Lower leg skin (tissue), 4 donors: ENCODE data around the gene PHGDH. TPM values are rescaled to one million over a fixed set of nuclear protein-coding genes. Genes with fewer than 3 reads are reported as not detected.

Experiments
- DNase-seq, 2 donors: peaks; one replicate each; pipeline ENCODE4 v3.0.0-alpha.2; 2019; ENCODE audit warnings: low spot score in 2 of 2
- H3K4me3 ChIP-seq: fragments of 200-600 bp; sonication (generic); 2 replicates; pipeline ENCODE4 v1.5.1; 2017; ENCODE audit warnings: mild to moderate bottlenecking, low read depth; ENCODE audit not compliant: poor library complexity, severe bottlenecking
- CTCF ChIP-seq, 3 donors: fragments of 450-650 bp; IDR thresholded peaks; one replicate each; pipeline ENCODE4 v1.5.1; 2016; ENCODE audit warnings: antibody characterized with exemption in 3 of 3, mild to moderate bottlenecking in 3 of 3, moderate library complexity in 2 of 3
- POLR2A ChIP-seq, 2 donors: fragments of 450-650 bp; IDR thresholded peaks; one replicate each; pipeline ENCODE4 v1.6.1; 2016 to 2017; ENCODE audit warnings: antibody characterized with exemption in 2 of 2, mild to moderate bottlenecking in 1 of 2, moderate library complexity in 1 of 2
- WGBS, 2 donors: methylation state at CpG; one replicate each; pipeline ENCODE4 v1.1.5; 2018; 5-methylcytosine and 5-hydroxymethylcytosine counted together
- intact Hi-C: fragments of 100-400 bp; cut with DNase I; formaldehyde crosslinking; loops from one replicate; pipeline ENCODE4 v1.15.0; 2023; ENCODE audit warnings: low total_unique reads
- total RNA-seq, 4 donors: library from RNA; depleted of rRNA; stranded (reverse); fragments of >200 nt; gene quantifications; one replicate each; pipeline ENCODE4 v1.1.0, GENCODE V29; 2016

The PHGDH gene
- total RNA-seq, 4 donors from 2014 or later: 55.1 to 94.2 (median 73.5) TPM

GRCh38 chr1:119740896-119741780 lies 29.4 kb downstream of the PHGDH start:
- no peak overlapping the region for H3K4me3 ChIP-seq
- intact Hi-C loops: loop anchor here (10.0 kb wide), 1 partner anchor 204 kb away; no protein-coding TSS in a partner anchor
- WGBS, 2 donors: 89 to 90% methylated on average over 12 to 13 of the region's 13 CpGs
- TF ChIP-seq POLR2A (IDR thresholded peaks at IDR 0.05) (no peak), CTCF (IDR thresholded peaks at IDR 0.05) (no peak)
- DNase-seq: no peak

GRCh38 chr1:119742202-119742601 lies 30.5 kb downstream of the PHGDH start:
- no peak overlapping the region for H3K4me3 ChIP-seq
- DNase-seq: no peak
- WGBS, 2 donors: 38 to 44% methylated on average over 7 of the region's 7 CpGs
- intact Hi-C loops: loop anchor here (10.0 kb wide), 1 partner anchor 203 kb away; no protein-coding TSS in a partner anchor
- TF ChIP-seq CTCF (IDR thresholded peaks at IDR 0.05): no peak
- TF ChIP-seq POLR2A (IDR thresholded peaks at IDR 0.05): no peak

DNA sequence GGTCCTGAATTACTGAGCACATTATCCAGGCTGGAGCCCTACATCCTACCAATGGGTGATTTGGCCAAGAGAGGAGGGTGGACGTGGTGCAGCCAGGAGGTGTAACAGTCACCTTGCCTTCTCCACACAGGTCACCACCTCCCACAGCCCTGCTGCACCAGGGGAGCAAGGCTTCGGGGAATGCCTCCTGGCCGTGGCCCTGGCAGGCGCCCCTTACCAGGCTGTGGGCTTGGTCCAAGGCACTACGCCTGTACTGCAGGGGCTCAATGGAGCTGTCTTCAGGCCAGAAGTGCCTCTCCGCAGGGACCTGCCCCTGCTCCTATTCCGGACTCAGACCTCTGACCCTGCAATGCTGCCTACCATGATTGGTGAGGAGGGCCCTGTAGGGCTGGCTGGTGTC lies 30.9 kb downstream of the PHGDH start:
- TF ChIP-seq CTCF (IDR thresholded peaks at IDR 0.05): no peak
- no peak for TF ChIP-seq POLR2A (IDR thresholded peaks at IDR 0.05)
- peak in 1 of 2 donors; percentile 67 for DNase-seq
- intact Hi-C loops: loop anchor here (10.0 kb wide), 1 partner anchor 202 kb away; no protein-coding TSS in a partner anchor
- no peak overlapping the region for H3K4me3 ChIP-seq
- 62 to 76% methylated on average over 3 to 5 of the region's 7 CpGs for WGBS, 2 donors

- 0 to 31% methylated on average over 1 to 3 of the region's 3 CpGs for WGBS, 2 donors
- no peak overlapping the region for H3K4me3 ChIP-seq
- intact Hi-C loops: loop anchor here (10.0 kb wide), 1 partner anchor 201 kb away; no protein-coding TSS in a partner anchor
- DNase-seq: peak in 1 of 2 donors; percentile 70
- TF ChIP-seq CTCF (IDR thresholded peaks at IDR 0.05): no peak
- no peak for TF ChIP-seq POLR2A (IDR thresholded peaks at IDR 0.05)
These were observed 31.6 kb downstream of the PHGDH start for GRCh38 chr1:119743308-119743707.

DNA sequence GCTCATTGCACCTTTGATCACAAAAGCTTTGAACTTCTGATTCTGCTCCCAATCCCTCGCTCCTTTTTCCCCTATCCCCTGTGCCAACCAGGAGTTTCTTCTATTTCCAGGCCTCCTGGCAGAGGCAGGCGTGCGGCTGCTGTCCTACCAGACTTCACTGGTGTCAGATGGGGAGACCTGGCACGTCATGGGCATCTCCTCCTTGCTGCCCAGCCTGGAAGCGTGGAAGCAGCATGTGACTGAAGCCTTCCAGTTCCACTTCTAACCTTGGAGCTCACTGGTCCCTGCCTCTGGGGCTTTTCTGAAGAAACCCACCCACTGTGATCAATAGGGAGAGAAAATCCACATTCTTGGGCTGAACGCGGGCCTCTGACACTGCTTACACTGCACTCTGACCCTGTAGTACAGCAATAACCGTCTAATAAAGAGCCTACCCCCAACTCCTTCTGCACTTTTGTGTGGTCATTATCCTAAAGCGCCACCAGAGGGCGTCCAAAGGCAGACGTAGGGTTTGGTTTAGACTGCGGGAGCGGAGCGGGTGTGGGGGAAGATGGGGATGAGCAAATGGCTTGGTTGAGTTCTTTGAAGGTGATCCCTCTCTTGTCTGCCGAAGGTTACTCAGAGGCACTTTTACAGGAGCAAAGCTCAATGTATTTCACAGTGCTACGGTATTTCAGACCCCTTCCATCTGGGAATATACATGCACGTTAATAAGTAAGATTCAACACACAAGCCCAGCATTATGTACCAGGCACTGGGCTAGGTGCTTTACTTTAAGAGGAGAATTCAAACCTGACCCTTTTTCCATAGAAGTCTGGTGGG lies 32.3 kb downstream of the PHGDH start:
- peak in 1 of 2 donors; percentile 44 for DNase-seq

More for the DNA sequence above, 32.3 kb downstream of the PHGDH start:
- TF ChIP-seq CTCF (IDR thresholded peaks at IDR 0.05): peak in 1 of 3 donors; percentile 68
- TF ChIP-seq POLR2A (IDR thresholded peaks at IDR 0.05): no peak
- intact Hi-C loops: loop anchor here (10.0 kb wide), 1 partner anchor 201 kb away; no protein-coding TSS in a partner anchor
- H3K4me3 ChIP-seq: no peak overlapping the region
- WGBS, 2 donors: 30 to 35% methylated on average over 17 of the region's 17 CpGs
